Motor neuron (in vitro differentiated cells): ENCODE measurements around the gene LBHD1. TPM values are rescaled to one million over a fixed set of nuclear protein-coding genes. Genes with fewer than 3 reads are reported as not detected.
"Not testable (repeated sequence)": the region's sequence is repeated elsewhere in the genome, so short reads cannot be mapped to it uniquely, and the experiment has no call there.

Experiments used
- ATAC-seq, 8 experiments: fragments of 200-7000 bp; cut with Tn5 transposase; replicated peaks in 6 of 8; 2 replicates each; pipeline ENCODE4 v1.8.0; 2021; ENCODE audit warnings: mild to moderate bottlenecking in 8 of 8, moderate library complexity in 8 of 8
- H3K27ac ChIP-seq, 2 donors: fragments of 250-450 bp; sonication (Bioruptor Pico); 2 replicates each; pipeline ENCODE4 v1.9.0; 2021; ENCODE audit warnings: antibody characterized with exemption in 2 of 2, mild to moderate bottlenecking in 2 of 2, moderate library complexity in 1 of 2
- H3K4me1 ChIP-seq, 2 donors: fragments of 250-450 bp; sonication (Bioruptor Pico); replicated peaks in 1 of 2; 2 replicates each; pipeline ENCODE4 v1.6.1; 2021; ENCODE audit warnings: antibody characterized with exemption in 2 of 2, mild to moderate bottlenecking in 2 of 2, moderate library complexity in 1 of 2
- H3K4me3 ChIP-seq, 5 donors: fragments of 250-450 bp; sonication (Bioruptor Pico); 2 replicates each; pipeline ENCODE4 v1.9.0; 2021; ENCODE audit warnings: antibody characterized with exemption in 5 of 5, mild to moderate bottlenecking in 5 of 5, moderate library complexity in 4 of 5
- WGBS, 10 experiments: fragments of 450-650 bp; shearing (Covaris generic); methylation state at CpG; one replicate each; pipeline ENCODE4 v1.0.0; 2022; 5-methylcytosine and 5-hydroxymethylcytosine counted together
- in situ Hi-C, 9 experiments: fragments of 400-800 bp; cut with MboI; loops; one replicate each; pipeline ENCODE4 v1.15.0; 2021; ENCODE audit warnings: low sequenced_read_pairs in 9 of 9, low pct_unique_long_range_greater_than_20kb in 2 of 9; ENCODE audit not compliant: unreplicated experiment in 9 of 9
- total RNA-seq, 8 experiments: library from RNA; unstranded; fragments of 300-600 nt; gene quantifications; 2 replicates each; pipeline versions ENCODE4 v1.2.3 to v1.2.4, GENCODE V29; 2022

The LBHD1 gene
- total RNA-seq, 8 experiments from 2014 or later = 2.8 to 32.4 (median 4.6) TPM

- ATAC-seq = peak in 7 of 8 experiments; percentile 6 to 45 (median 24)
- 44 to 100% (median 86%) methylated on average over 1 to 24 of the region's 74 CpGs; no CpG with 5 or more reads in 1 of the 10 experiments for WGBS, 10 experiments
- no peaks in the 10 kb centered on the region for H3K4me1 ChIP-seq
- in situ Hi-C loops = no loop called here
- H3K4me3 ChIP-seq = no peak overlapping the region
- no peak overlapping the region for H3K27ac ChIP-seq
Observed at GRCh38 chr11:62687508-62688396, 15.7 kb upstream of the LBHD1 start.

- Histone ChIP-seq H3K4me1 (peaks cover 10 to 12% of the 10 kb centered on the region in 2 donors), H3K4me3 (no peak overlapping the region), H3K27ac (no peak overlapping the region)
- in situ Hi-C loops = no loop called here
- no peak for ATAC-seq
- WGBS, 10 experiments = 72 to 100% (median 93%) methylated on average over 1 to 5 of the region's 7 CpGs; no CpG with 5 or more reads in 1 of the 10 experiments
Observed at GRCh38 chr11:62682518-62682917, 10.5 kb upstream of the LBHD1 start.

- Histone ChIP-seq H3K4me3 (no peak overlapping the region), H3K27ac (no peak overlapping the region), H3K4me1 (peaks cover 10 to 12% of the 10 kb centered on the region in 2 donors)
- in situ Hi-C loops = no loop called here
- peak; percentile 61 to 82 (median 66) for ATAC-seq
- WGBS, 10 experiments = 17 to 86% (median 79%) methylated on average over 1 to 4 of the region's 4 CpGs; no CpG with 5 or more reads in 2 of the 10 experiments
Observed at GRCh38 chr11:62680825-62681240, 8.8 kb upstream of the LBHD1 start.

- Histone ChIP-seq H3K4me1 (peaks cover 10 to 12% of the 10 kb centered on the region in 2 donors), H3K4me3 (peak within 1 kb of the TSS; percentile 71 to 100 (median 98)), H3K27ac (peak within 1 kb of the TSS; percentile 62 to 71)
- WGBS, 10 experiments = 0 to 90% (median 16%) methylated on average over 2 to 31 of the region's 55 CpGs
- in situ Hi-C loops = no loop called here
- ATAC-seq = peak; percentile 77 to 92 (median 90)
Observed at GRCh38 chr11:62678770-62679696, 7.0 kb upstream of the LBHD1 start, which contains the start of gene UBXN1. Gene UBXN1 (minus strand): TSS chr11:62679073. CDS start chr11:62678923, 150 bp downstream.

GRCh38 chr11:62678433-62678769 is 6.3 kb upstream of the LBHD1 start:
- in situ Hi-C loops = no loop called here
- peak in 1 of 8 experiments; percentile 2 for ATAC-seq
- peaks cover 10 to 12% of the 10 kb centered on the region in 2 donors for H3K4me1 ChIP-seq
- 0 to 8% (median 2%) methylated on average over 1 to 7 of the region's 16 CpGs; no CpG with 5 or more reads in 6 of the 10 experiments for WGBS, 10 experiments
- H3K27ac ChIP-seq = peak overlapping the region; percentile 62 to 71
- H3K4me3 ChIP-seq = peak overlapping the region; percentile 71 to 100 (median 98)

GRCh38 chr11:62677714-62678113 is 5.6 kb upstream of the LBHD1 start:
- in situ Hi-C loops = no loop called here
- Histone ChIP-seq H3K4me3 (peak overlapping the region in 3 of 5 donors; percentile 71 to 100 (median 99)), H3K27ac (no peak overlapping the region), H3K4me1 (peaks cover 14 to 15% of the 10 kb centered on the region in 2 donors)
- 58 to 96% (median 82%) methylated on average over 4 to 15 of the region's 15 CpGs; no CpG with 5 or more reads in 2 of the 10 experiments for WGBS, 10 experiments
- no peak for ATAC-seq

- H3K4me3 ChIP-seq = no peak overlapping the region
- peaks cover 16 to 18% of the 10 kb centered on the region in 2 donors for H3K4me1 ChIP-seq
- 56 to 100% (median 81%) methylated on average over 2 to 6 of the region's 6 CpGs; no CpG with 5 or more reads in 3 of the 10 experiments for WGBS, 10 experiments
- no peak for ATAC-seq
- no peak overlapping the region for H3K27ac ChIP-seq
- in situ Hi-C loops = no loop called here
Observed at GRCh38 chr11:62677156-62677555, 5.1 kb upstream of the LBHD1 start.

GRCh38 chr11:62676698-62677097 is 4.6 kb upstream of the LBHD1 start:
- 0 to 48% (median 38%) methylated on average over 2 of the region's 6 CpGs; no CpG with 5 or more reads in 7 of the 10 experiments for WGBS, 10 experiments
- peaks cover 16 to 18% of the 10 kb centered on the region in 2 donors for H3K4me1 ChIP-seq
- H3K4me3 ChIP-seq = no peak overlapping the region
- H3K27ac ChIP-seq = no peak overlapping the region
- ATAC-seq = no peak
- in situ Hi-C loops = no loop called here

- in situ Hi-C loops, ATAC-seq: not testable (repeated sequence)
- 60 to 100% (median 98%) methylated on average over 1 to 10 of the region's 10 CpGs; no CpG with 5 or more reads in 2 of the 10 experiments for WGBS, 10 experiments
Observed at GRCh38 chr11:62675415-62675814, 3.3 kb upstream of the LBHD1 start.

GRCh38 chr11:62673196-62673525 is 1.1 kb upstream of the LBHD1 start:
- Histone ChIP-seq H3K4me3 (no peak overlapping the region), H3K27ac (no peak overlapping the region), H3K4me1 (peaks cover 16 to 17% of the 10 kb centered on the region in 2 donors)
- WGBS, 10 experiments = 0 to 100% (median 89%) methylated on average over 1 to 2 of the region's 2 CpGs; no CpG with 5 or more reads in 2 of the 10 experiments
- in situ Hi-C loops = no loop called here
- ATAC-seq = no peak

More at GRCh38 chr11:62675415-62675814, 3.3 kb upstream of the LBHD1 start:
- not testable (repeated sequence) for H3K4me3 ChIP-seq, H3K27ac ChIP-seq
- peaks cover 20 to 23% of the 10 kb centered on the region in 2 donors for H3K4me1 ChIP-seq

GRCh38 chr11:62671236-62671607 is 845 bp downstream of the LBHD1 start:
- peaks cover 20 to 26% of the 10 kb centered on the region in 2 donors for H3K4me1 ChIP-seq
- peak overlapping the region; percentile 45 to 75 (median 66) for H3K4me3 ChIP-seq
- 0 to 4% (median 1%) methylated on average over 4 to 12 of the region's 17 CpGs; no CpG with 5 or more reads in 6 of the 10 experiments for WGBS, 10 experiments
- peak overlapping the region; percentile 81 to 88 for H3K27ac ChIP-seq
- in situ Hi-C loops = no loop called here
- peak; percentile 6 to 45 (median 34) for ATAC-seq

GRCh38 chr11:62669420-62670161 is 2.5 kb downstream of the LBHD1 start:
- H3K27ac ChIP-seq = no peak overlapping the region
- H3K4me1 ChIP-seq = peaks cover 20 to 27% of the 10 kb centered on the region in 2 donors
- H3K4me3 ChIP-seq = no peak overlapping the region
- ATAC-seq = no peak
- 50 to 100% (median 69%) methylated on average over 1 to 3 of the region's 4 CpGs; no CpG with 5 or more reads in 2 of the 10 experiments for WGBS, 10 experiments
- in situ Hi-C loops = no loop called here
